Measurements from ENCODE around the gene MTCH1. TPM values are rescaled to one million over a fixed set of nuclear protein-coding genes. Genes with fewer than 3 reads are reported as not detected.
A peak's percentile ranks its signal among the peaks of the same experiment; 100 is the strongest.

Gene MTCH1
- total and polyA plus RNA-seq, 8 donors, result 145 to 192 (median 164) TPM

DNA sequence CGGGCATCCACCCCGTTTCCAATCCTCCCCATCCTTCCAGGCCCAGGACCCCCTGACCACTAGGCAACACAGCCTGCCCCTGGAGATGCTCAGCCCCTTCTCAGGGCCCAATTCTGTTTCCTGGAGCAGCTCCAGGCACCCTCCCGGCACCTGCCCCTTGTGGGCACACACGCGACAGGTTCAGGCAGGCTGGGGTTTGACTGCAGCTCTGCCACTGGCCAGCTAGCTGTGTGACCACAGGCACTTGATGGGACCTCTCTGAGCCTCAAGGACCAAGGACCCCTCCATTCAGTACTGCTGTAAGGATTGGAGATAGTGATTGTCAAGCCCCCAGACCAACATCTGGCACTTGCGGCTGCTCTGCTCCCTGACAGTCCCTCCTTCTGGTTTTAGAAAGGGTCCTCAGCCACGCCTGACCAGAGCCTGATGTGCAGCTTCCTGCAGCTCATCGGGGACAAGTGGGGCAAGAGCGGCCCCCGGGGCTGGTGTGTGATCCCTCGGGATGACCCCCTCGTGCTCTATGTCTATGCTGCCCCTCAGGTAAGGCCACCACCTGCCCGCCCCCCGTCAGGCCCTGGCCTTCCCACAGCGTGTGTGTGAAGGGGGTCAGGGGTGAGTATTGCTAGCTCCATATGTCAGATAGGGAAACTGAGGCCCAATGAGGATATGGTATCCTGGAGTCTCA is 41.2 kb upstream of the MTCH1 start:
- Histone ChIP-seq H3K4me1 (peaks cover 0 to 29% of the 10 kb centered on the region in 2 donors), H3K27ac (no peak overlapping the region), H3K9me3 (no peaks in the 10 kb centered on the region), H3K36me3 (peaks cover 0 to 53% of the 10 kb centered on the region in 2 donors), H3K27me3 (no peaks in the 10 kb centered on the region), H3K4me3 (no peak overlapping the region)
- ATAC-seq (no peak), DNase-seq (no peak)
- TF ChIP-seq, protein P1, sequence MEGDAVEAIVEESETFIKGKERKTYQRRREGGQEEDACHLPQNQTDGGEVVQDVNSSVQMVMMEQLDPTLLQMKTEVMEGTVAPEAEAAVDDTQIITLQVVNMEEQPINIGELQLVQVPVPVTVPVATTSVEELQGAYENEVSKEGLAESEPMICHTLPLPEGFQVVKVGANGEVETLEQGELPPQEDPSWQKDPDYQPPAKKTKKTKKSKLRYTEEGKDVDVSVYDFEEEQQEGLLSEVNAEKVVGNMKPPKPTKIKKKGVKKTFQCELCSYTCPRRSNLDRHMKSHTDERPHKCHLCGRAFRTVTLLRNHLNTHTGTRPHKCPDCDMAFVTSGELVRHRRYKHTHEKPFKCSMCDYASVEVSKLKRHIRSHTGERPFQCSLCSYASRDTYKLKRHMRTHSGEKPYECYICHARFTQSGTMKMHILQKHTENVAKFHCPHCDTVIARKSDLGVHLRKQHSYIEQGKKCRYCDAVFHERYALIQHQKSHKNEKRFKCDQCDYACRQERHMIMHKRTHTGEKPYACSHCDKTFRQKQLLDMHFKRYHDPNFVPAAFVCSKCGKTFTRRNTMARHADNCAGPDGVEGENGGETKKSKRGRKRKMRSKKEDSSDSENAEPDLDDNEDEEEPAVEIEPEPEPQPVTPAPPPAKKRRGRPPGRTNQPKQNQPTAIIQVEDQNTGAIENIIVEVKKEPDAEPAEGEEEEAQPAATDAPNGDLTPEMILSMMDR (IDR thresholded peaks at IDR 0.05), result no peak
- intact Hi-C loops (cut with DNase I), result loop anchor here in 1 of 2 donors (10.0 kb wide), 1 partner anchor 148 kb away; the partner anchor contains the start of gene PIM1

DNA sequence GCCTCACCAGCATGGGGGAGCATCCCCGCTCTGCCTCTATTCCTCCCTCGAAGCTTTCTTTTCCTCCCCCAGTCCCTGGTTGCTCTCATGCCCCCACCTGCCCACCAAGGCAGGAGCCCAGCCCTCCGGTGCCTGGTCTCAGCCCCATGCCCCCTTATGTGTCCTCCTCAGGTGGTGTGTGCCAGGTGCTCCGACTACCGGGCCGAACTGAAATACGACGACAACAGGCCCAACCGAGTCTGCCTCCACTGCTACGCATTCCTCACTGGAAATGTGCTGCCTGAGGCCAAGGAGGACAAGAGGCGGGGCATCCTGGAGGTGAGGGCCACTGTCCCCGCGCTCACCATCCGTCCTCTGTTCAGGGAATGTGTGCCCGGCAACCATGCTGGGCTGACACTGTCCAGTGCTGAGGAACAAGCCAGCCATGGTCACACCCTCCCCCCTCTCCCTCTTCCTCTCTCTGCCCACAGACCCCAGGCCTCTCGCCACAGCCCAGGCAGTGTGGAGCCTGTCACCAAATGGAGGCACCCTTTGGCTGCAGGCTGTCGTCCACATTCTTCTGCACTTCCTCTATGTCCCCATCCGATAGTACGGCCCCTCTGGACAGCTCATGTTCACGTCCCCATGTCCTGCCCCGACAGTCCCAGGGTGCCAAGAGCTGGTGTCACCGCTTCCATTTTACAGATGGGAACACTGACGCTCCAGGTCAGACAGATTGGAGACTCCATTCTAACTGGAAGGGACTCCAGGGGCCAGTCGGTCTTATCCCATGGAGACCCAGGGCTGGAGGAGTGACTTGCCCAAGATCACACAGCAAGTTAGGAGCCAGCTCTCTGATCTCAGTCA is 39.8 kb upstream of the MTCH1 start:
- H3K9me3 ChIP-seq, result no peaks in the 10 kb centered on the region
- DNase-seq (no peak), ATAC-seq (no peak)
- intact Hi-C loops (cut with DNase I), result loop anchor here in 1 of 2 donors (10.0 kb wide), 1 partner anchor 149 kb away; the partner anchor contains the start of gene PIM1
- H3K4me1 ChIP-seq, result peaks cover 0 to 35% of the 10 kb centered on the region in 2 donors
- H3K27me3 ChIP-seq, result no peaks in the 10 kb centered on the region
- TF ChIP-seq, protein P1 (IDR thresholded peaks at IDR 0.05), result no peak
- H3K36me3 ChIP-seq, result peaks cover 0 to 59% of the 10 kb centered on the region in 2 donors
- H3K27ac ChIP-seq, result no peak overlapping the region
- no peak overlapping the region for H3K4me3 ChIP-seq

DNA sequence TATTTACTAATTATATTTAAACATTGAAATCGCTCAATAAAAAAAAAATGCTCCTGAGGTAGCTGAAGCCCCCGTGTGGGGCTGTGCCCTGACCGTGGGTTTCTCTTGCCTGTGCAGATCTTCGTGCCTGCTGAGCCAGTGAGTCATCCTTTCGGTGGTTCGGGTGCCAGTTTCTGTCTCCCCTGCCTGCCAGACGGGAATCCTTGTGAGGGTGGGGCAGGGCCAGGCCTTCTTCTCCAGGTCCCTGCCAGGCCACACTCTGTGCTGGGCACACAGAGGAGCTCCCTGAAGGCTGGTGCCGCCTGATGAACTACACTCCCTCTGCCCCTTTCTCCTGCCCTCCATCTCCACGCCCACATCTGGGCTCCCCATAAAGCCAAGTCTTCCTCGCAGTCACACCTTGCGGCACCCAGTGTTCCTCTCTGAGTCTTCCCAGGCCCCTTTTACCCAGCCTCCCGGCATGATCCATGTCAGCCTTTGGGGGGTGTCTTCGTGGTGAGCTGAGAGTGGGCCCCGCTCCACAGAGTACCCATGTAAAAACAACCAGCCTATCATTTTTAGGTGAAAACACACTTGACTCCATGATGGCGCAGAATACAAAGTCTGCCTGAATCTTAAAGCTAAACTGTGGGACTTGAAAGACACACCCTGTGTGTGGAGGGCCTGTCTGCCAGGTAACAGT is 38.8 kb upstream of the MTCH1 start:
- peak overlapping the region in 1 of 2 donors; percentile 36 for H3K27ac ChIP-seq
- no peaks in the 10 kb centered on the region for H3K9me3 ChIP-seq
- DNase-seq, result no peak
- H3K36me3 ChIP-seq, result peaks cover 0 to 66% of the 10 kb centered on the region in 2 donors
- peak; percentile 55 for ATAC-seq
- H3K4me3 ChIP-seq, result no peak overlapping the region
- TF ChIP-seq, protein P1 (IDR thresholded peaks at IDR 0.05), result no peak
- H3K27me3 ChIP-seq, result no peaks in the 10 kb centered on the region
- intact Hi-C loops (cut with DNase I), result loop anchor here in 1 of 2 donors (10.0 kb wide), 1 partner anchor 150 kb away; the partner anchor contains the start of gene PIM1
- H3K4me1 ChIP-seq, result peaks cover 0 to 28% of the 10 kb centered on the region in 2 donors

DNA sequence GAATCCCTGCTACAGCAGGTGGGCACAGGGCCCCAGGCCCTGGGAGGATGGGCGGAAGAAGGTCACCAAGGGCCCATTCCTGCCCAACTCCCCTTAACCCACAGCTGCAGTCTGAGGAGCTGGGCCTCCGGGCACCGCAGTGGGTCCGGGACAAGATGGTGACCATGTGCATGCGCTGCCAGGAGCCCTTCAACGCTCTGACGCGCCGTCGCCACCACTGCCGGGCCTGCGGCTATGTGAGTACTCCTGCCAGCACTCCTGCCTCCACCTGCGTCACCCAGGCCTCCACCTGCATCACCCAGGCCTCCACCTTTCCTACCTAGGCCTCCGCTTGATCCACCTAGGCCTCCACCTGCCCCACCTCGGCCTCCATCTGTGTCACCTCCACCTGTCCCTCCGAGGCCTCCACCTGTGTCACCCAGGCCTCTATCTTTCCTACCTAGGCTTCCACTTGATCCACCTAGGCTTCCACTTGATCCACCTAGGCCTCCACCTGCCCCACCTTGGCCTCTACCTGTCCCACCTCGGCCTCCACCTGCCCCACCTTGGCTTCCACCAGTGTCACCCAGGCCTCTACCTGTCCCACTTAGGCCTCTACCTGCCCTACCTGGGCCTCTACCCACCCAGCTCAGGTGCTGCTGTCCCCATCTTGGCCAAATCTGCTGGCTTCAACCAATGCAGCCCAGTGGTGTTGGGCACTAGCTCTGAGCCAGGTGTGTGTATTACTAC is 36.3 kb upstream of the MTCH1 start:
- no peak overlapping the region for H3K4me3 ChIP-seq
- no peak for ATAC-seq
- TF ChIP-seq, protein P1 (IDR thresholded peaks at IDR 0.05), result no peak
- H3K9me3 ChIP-seq, result no peaks in the 10 kb centered on the region
- intact Hi-C loops (cut with DNase I), result loop anchor here in 1 of 2 donors (10.0 kb wide), 1 partner anchor 153 kb away; the partner anchor contains the start of gene PIM1
- DNase-seq, result no peak
- H3K4me1 ChIP-seq, result peaks cover 0 to 31% of the 10 kb centered on the region in 2 donors
- no peaks in the 10 kb centered on the region for H3K27me3 ChIP-seq
- no peak overlapping the region for H3K27ac ChIP-seq
- peaks cover 0 to 59% of the 10 kb centered on the region in 2 donors for H3K36me3 ChIP-seq
